NCI-H1092 treated with DMSO at 0.1 percent for 48 hours (cell line): Measurements from ENCODE around the gene NADK2.
A peak's percentile ranks its signal among the peaks of the same experiment; 100 is the strongest.

Source experiments
- DNase-seq: peaks from one replicate; lab custom pipeline; 2025; lab: John Stamatoyannopoulos, UW

NADK2 gene

DNA sequence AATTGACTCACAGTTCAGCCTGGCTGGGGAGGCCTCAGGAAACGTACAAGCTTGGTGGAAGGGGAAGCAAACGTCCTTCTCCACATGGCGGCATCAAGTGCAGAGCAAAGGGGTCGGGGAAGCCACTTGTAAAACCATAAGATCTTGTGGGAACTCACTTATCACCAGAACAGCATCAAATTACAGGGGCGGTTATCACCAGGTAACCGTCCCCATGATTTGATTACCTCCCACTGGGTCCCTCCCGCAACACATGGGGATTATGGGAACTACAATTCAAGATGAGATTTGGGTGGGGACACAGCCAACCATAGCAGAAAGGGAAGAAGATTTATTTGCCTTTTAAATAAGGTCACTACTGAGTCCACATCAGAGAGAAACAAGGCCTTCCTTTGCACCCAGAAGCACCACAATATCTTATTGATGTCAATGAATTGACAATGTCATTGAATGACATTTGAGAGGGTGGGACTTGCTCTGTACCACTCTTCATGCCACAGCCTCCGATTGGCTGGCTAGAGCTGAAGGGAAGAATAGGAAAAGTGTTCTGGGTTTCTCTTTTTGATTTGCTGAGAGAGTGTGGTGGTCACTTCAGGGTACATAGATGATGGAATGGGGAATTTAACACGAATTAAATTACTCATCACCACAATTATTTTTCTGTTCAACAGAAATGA lies 78.8 kb downstream of the NADK2 start:
- DNase-seq: no peak

DNA sequence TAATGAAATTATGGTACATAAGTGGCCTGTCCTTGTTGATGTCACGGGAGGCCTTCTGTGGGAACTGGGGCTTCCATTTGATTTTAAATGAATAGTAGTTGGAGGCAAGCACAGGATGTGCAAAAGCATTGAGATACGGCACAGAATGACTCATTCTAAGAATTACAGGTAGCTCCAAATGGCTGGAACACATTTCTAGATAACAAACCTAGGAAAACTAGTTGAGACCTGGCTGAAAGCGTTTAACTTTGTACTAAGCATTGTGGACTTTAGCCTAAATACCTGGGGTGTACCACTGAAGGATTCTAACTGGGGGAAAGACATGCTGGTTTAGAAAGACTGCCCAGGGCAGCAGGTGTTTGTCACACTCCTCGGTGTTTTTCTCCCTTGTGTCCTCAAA lies 80.4 kb downstream of the NADK2 start:
- no peak for DNase-seq

DNA sequence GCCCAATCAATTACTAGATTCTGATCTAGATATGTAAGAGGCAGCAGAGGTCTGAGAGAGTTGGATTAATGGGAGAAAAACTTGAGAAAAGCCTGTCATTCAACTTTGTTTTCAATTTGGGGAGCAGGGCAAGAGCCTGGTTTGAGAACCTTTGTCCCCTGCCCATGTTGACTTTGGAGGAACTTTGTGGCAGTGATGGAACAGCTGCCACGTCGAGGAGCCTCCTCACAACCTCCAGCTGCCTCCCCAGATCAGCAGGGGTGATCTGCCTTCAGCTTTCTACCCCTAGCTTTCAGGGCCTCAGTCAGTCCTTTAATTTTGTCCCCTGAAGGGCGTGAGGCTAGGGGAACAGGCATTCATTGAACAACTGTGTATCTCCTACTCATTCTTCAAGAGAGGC lies 81.1 kb downstream of the NADK2 start:
- no peak for DNase-seq

DNA sequence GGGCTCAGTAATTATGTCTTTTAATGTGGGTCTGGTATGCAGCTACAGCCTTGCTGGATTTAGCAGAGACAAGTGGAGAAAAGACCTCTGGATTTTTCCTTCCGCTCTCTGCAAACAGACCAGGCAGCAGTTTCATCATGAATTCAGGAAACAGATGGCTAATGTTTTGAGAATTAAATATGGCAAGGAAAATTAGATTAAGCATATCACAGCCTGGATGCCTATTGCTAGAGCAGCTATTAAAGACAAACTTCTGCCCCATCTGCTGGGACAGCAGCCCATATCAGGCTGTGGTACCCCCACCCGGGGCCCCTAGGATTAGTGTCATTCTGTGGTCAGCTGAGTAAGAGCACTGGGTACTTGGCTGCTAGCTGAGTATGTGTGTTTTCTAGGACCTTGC lies 83.6 kb downstream of the NADK2 start:
- DNase-seq: no peak

DNA sequence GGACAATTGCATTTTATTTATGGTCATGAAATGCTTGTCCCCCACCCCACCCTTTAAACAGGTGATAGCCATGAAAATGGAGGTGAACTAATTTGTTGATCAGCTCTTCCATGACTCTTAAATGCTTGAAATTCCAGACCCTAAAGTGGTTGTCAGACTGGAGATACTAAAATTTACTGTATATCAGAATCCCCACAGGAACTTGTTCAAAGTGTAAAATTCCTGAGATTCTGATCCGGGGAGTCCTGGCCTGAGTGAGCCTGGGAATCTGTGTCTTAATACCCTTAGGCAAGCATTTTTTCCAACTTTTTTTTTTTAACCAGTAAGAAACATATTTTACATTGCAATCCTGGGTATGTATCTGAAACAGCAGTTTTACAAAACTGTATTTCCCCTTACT lies 85.1 kb downstream of the NADK2 start:
- no peak for DNase-seq

DNA sequence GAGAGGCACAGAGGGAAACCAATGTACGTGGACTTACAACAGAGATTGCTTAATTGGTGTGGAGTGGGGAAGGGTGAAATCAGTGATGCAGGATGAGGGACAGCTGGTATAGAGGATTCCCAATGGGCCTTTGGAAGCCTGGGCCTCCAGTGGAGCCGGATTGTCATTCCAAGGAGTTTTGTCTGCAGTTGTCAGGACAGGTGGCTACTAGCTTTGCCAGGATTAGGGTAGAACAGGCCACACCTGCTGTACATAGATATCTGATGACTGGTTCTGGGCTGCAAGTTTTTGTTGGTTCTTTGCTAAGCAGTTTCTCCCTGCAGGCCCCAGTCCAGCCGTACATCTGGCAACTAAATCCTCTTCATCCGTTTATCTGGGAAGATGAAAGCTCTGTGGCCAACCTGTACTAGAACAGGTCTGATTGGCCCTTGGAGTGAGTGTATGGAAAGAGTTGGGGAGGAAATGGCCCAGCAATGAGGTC lies 85.6 kb downstream of the NADK2 start:
- no peak for DNase-seq

DNA sequence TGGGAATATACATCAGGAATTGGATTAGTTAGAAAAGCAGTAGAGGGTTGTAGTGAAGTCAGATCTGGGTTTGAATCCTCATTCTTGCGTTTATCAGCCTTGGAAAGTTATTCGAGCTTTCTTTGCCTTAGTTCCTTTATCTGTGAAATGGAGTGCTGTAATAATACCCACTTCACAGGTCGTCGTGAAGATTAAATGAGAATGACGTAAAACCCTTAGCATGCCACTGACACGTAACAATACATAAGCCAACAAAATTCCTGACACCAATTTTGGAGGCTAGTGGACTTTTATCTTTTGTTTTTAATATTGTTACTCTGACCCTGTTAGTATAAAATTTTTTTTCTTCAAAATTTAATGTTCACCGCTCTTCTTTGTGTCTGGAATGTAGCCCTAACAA lies 86.4 kb downstream of the NADK2 start:
- no peak for DNase-seq

DNA sequence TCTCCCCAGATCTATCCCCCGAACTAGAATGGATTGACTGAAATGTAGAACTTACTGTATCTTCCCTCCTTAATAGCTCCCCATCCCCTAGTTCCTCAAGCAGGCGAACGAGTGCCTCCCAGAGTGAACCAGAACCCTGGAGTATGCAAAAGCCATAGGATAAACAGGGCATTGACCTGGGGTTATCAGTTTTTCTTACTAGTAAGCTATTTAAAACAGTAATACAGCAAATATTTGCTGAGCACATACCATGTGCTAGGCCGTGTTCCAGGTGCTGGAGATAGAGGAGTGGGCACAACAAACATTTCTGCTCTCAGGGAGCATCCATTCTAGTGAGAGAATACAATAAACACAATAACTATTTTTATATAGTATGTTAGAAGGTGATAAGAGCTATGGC lies 88.0 kb downstream of the NADK2 start:
- no peak for DNase-seq

DNA sequence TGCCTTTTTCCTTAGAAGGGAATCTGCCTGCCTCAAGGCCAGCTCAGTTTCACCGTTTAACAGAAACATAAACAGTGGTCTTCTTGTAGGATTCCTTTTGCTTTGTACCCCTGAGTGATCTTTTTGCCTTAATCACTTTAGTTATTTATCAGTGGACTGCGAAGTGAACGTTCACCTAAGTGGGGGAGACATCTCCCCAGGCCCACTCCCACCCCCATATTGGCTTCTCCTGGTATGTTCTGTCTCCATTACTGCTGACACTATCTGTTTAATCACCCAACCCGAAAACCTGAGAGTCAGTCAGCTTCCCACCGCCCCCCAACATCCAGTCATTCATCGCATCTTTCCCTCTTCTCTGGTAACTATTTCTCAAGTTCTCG lies 88.4 kb downstream of the NADK2 start:
- no peak for DNase-seq

DNA sequence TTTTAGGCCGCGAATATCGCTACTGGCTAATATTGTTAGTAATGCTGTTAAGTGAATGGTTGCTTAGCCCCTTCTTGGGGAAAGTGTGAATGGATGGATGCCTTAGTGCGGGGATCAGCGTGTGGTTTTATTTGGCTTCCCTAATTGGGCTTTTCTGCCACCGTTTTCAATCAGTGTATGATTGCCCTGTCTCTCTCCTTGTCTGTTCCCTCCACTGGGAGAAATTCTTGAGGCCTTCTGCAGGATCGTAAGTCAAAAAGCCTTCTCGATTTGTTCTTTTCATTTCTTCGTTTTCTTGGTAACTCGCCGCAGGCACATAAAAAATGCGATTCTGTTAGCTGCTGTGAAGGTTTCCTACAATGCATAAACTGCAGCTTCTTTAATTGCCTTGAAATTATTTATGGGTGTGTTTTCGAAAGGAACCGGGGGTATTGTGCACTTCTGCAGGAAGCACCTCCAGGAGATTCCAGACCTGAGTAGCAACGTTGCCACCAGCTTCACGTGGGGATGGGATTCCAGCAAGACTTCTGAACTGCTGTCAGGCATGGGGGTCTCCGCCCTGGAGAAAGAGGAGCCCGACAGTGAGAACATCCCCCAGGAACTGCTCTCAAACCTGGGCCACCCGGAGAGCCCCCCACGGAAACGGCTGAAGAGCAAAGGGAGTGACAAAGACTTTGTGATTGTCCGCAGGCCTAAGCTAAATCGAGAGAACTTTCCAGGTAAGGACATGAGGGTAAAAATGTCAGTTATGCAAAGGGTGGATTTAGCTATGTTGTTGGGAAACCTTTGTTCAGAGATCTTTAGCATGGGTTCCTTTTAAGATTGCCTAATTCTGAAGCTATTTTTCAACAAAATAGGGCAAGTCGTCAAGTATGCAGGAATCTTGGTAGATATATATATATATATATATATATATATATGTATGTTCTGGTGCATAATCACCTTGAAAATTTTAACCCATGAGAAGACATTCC lies 89.1 kb downstream of the NADK2 start:
- peak; percentile 59 for DNase-seq

DNA sequence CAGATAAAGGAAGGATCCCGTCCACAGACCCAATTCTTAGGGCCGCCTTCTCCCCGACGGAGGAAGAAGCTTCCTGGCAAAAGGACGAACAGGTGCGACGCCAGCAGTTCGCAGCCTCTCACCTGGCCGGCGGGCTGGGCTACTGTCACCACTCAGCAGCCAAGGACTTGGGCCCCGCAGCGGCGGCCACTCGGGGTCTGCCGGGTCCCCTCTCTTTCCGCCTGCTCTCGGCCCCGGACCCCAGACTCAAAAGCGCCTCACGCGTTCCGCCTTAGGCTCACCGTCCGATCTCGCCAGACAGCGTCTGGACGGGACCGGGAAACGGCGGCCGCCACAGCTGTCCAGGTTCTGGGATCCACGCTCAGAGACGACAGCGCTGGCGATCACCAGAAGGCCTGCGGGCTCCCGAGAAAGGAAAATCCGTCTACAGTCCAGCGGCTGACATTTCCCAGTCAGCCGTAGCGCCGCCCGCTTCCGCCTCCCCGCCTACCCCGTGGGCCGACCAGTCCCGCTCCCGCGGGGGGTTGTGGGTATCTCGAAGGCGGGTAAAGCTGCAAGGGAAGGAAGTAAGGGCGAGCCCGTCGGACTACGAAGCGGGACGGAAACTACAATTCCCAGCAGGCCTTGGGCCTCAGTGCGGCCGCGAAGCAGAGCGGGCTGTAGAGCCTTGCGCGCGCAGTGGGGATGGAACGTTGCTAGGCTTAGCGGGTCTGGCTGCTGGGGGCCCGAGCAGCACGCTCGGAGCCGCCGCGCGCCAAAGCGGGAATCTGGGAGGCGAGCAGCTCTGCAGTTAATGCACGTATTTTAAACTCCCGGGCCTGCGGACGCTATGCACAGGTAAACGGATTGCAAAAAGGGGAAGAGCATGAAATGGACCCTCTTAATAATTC lies 90.0 kb downstream of the NADK2 start, which contains the start of the genes LMBRD2 and SKP2:
Gene LMBRD2, minus strand, starts transcription at position 454 of the 890 bp plus-strand sequence. CDS start 8,538 bp downstream, outside the sequence.
Gene SKP2, plus strand, starts transcription at position 678 of the 890 bp plus-strand sequence. Its CDS starts 152 bp downstream, at position 830.
- DNase-seq: peak; percentile 99

DNA sequence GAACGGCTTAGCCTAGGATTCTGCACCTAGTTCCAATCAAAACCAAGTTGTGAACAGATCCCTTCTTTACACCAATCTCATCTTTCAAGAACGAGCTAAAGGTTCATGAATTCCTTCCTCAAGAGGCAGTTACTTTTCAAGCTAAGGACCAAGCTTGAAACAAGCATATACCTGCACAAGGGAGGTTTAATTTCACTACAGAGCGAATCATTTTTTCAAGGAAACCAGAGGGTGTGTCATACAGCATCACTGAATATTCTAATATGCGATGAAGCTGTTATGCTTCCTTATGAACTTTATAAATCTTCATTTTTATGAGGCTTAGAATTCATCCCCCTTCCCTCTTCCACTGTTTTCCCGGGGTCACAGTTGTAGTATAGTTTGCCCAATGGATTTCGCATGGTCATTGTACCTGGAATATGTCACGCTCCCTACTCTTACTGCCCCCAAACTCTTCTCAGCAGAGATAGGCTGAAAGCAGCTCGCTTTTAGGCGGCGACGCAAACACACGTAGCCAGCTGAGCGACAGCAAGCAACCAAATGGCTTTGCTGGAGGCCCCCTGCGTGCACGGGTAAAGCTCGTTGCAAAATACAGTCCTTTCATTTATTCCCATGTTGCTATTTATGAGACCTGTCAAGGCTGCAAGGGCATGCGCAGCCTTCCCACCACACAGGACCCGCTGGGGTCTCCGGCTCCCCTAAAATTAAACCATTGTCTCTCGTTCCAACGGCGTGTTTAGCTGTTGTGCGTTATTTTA lies 90.9 kb downstream of the NADK2 start:
- peak; percentile 51 for DNase-seq

DNA sequence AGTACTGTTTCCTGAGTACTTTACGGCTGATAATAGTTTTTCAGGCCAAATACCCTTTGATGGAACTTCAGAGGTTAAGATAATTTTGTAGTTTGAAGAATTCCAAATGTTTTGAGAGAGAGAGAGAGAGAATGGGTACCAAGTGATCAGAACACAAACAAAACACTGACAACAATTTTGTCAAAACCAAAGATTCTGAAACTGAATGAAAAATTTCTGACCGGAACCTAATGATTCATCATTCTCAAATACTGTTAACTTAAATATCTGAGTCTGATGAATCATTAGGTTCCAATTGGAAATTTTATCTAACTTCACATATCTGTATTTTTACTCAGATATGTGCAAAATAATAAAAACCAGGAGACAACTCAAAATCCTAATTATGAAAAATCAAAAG lies 94.0 kb downstream of the NADK2 start:
- no peak for DNase-seq

DNA sequence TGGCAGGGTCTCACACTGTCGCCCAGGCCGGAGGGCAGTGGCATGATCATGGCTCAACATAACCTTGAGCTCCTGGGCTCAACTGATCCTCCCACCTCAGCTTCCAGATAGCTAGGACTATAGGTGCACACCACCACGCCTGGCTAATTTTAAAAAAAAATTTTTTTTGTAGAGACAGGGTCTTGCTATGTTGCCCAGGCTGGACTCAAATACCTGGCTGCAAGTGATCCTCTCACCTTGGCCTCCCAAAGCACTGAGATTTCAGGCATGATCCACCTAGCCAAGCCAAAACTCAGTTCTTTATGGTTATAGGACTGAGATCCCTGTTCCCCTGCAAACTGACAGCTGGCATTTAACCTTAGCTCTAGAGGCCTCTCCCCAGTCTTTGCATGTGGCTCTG lies 95.3 kb downstream of the NADK2 start:
- DNase-seq: no peak

DNA sequence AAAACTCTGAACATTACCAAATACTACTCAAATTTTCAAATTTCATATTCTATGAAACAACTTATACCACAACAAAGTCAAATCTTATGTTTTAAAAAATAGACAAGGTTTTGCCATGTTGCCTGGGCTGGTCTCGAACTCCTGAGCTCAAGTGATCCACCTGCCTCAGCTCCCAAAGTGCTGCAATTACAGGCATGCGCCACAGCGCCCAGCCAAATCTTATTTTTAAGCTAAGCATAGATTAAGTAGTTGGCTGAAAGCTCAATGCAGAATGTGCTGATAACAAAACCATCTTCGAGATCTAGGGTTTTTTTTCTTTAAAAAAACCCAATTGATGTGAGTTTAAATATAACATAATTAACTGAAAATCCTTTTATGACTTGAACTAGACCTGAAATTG lies 96.4 kb downstream of the NADK2 start:
- no peak for DNase-seq
